ENCODE measurements around the gene TMEM238L.

Gene TMEM238L

DNA sequence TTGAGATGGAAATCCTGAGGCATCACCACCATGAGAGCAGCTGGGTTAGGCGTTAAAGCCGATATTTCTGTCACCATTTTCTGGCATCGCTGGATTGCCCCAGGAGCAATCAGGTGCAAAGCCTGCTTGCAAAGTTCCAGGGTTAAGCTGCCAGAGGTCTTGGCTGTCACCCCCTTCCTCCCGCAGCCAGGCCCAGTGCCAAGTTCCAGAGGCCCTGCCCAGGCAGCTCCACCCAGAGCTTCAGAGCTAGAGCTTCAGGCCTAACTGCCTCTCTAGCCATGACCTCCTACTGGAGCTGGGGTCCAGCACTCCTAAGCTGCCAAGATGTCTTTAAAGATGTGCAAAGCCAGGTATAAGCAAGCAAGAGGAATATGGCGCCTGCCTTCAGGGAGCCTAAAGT is 8.8 kb upstream of the TMEM238L start:
- Histone ChIP-seq H3K36me3 (ENCODE audit: control insufficient read depth, insufficient read depth, low read length) (no peaks in the 10 kb centered on the region), H3K4me3 (replicated peaks; ENCODE audit: low read depth, low read length) (no peak overlapping the region), H3K27me3 (replicated peaks; ENCODE audit: control insufficient read depth, insufficient read depth, low read length) (no peaks in the 10 kb centered on the region; the same call in 1 of the 2 replicates)
- DNase-seq (ENCODE audit: extremely low read depth, insufficient read length), result no peak
- no peak for TF ChIP-seq CTCF (IDR thresholded peaks at IDR 0.05; ENCODE audit: insufficient read depth, low read length, poor library complexity, severe bottlenecking)

- Histone ChIP-seq H3K36me3 (ENCODE audit: control insufficient read depth, insufficient read depth, low read length) (no peaks in the 10 kb centered on the region), H3K4me3 (replicated peaks; ENCODE audit: low read depth, low read length) (no peak overlapping the region), H3K27me3 (replicated peaks; ENCODE audit: control insufficient read depth, insufficient read depth, low read length) (no peaks in the 10 kb centered on the region; the same call in 1 of the 2 replicates)
- TF ChIP-seq CTCF (IDR thresholded peaks at IDR 0.05; ENCODE audit: insufficient read depth, low read length, poor library complexity, severe bottlenecking), result no peak
- no peak for DNase-seq (ENCODE audit: extremely low read depth, insufficient read length)
Observed at GRCh38 chr17:10809605-10810004, 5.7 kb upstream of the TMEM238L start.

GRCh38 chr17:10807704-10808128 is 3.8 kb upstream of the TMEM238L start:
- no peak for TF ChIP-seq CTCF (IDR thresholded peaks at IDR 0.05; ENCODE audit: insufficient read depth, low read length, poor library complexity, severe bottlenecking)
- no peak overlapping the region for H3K4me3 ChIP-seq (replicated peaks; ENCODE audit: low read depth, low read length)
- DNase-seq (ENCODE audit: extremely low read depth, insufficient read length), result no peak
- H3K36me3 ChIP-seq (ENCODE audit: control insufficient read depth, insufficient read depth, low read length), result no peaks in the 10 kb centered on the region
- no peaks in the 10 kb centered on the region; the same call in 1 of the 2 replicates for H3K27me3 ChIP-seq (replicated peaks; ENCODE audit: control insufficient read depth, insufficient read depth, low read length)

GRCh38 chr17:10806545-10807262 is 2.8 kb upstream of the TMEM238L start:
- no peak overlapping the region for H3K4me3 ChIP-seq (replicated peaks; ENCODE audit: low read depth, low read length)
- H3K27me3 ChIP-seq (replicated peaks; ENCODE audit: control insufficient read depth, insufficient read depth, low read length), result no peaks in the 10 kb centered on the region; the same call in 1 of the 2 replicates
- DNase-seq (ENCODE audit: extremely low read depth, insufficient read length), result no peak
- no peak for TF ChIP-seq CTCF (IDR thresholded peaks at IDR 0.05; ENCODE audit: insufficient read depth, low read length, poor library complexity, severe bottlenecking)
- H3K36me3 ChIP-seq (ENCODE audit: control insufficient read depth, insufficient read depth, low read length), result no peaks in the 10 kb centered on the region

DNA sequence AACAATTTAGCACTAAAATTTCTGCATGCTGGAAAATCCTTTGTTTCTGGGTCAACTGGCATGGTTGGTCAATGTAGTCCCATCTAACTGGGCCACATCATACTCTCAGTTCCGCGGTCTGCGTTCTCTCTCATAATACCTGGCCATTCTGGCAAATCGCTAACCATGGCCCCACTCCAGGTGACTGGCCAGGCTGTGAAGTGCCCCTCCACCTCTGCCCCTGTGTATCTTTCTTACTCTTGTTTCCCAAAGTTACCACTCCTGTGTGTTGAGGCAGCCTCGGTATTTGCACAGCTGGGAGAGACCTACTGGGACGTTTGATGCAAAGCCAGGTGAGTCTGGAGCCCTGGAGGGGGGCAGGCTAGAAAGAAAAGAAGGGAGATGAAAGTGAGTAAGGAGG is 2.0 kb upstream of the TMEM238L start:
- no peak for TF ChIP-seq CTCF (IDR thresholded peaks at IDR 0.05; ENCODE audit: insufficient read depth, low read length, poor library complexity, severe bottlenecking)
- Histone ChIP-seq H3K36me3 (ENCODE audit: control insufficient read depth, insufficient read depth, low read length) (no peaks in the 10 kb centered on the region), H3K4me3 (replicated peaks; ENCODE audit: low read depth, low read length) (no peak overlapping the region), H3K27me3 (replicated peaks; ENCODE audit: control insufficient read depth, insufficient read depth, low read length) (no peaks in the 10 kb centered on the region; the same call in 1 of the 2 replicates)
- no peak for DNase-seq (ENCODE audit: extremely low read depth, insufficient read length)
